Dedifferentiated amniotic fluid mesenchymal stem cell (primary cell): Measurements from ENCODE around the gene B9D1.
A peak's percentile ranks its signal among the peaks of the same experiment; 100 is the strongest.

Experiments
- DNase-seq: peaks from one replicate; pipeline ENCODE4 v3.0.0-alpha.2; 2016; ENCODE audit errors: extremely low spot score

B9D1 gene

GRCh38 chr17:19388791-19389785 lies 26.6 kb upstream of the B9D1 start:
- no peak for DNase-seq

DNA sequence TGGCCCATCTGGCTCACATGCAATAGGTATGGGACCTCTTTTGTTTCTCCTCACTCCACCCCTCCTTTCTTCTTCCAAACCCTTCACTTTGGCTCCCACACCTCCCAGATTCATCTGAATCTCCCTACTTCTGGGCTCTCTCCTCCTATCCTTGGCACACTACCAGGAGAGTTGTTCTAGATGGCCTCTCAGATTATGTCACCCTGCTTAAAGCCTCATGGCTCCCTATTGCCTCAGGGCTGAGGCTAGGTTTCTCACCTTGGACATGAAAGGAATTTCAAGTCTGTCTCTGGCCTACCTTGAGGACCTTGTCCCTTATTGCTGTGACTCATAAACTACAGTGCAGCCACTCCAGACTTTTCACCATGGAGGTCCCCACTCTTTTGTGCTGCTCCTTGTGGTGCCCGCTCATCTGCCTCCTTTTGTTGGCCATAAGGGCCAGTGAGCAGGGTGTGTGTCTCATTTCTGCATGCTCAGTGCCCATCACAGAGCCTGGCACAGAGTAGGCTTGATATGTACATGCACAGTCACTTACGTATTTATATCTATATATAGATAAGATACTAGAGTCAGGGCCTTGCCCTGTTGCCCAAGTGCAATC lies 25.5 kb upstream of the B9D1 start:
- DNase-seq = peak; percentile 57

DNA sequence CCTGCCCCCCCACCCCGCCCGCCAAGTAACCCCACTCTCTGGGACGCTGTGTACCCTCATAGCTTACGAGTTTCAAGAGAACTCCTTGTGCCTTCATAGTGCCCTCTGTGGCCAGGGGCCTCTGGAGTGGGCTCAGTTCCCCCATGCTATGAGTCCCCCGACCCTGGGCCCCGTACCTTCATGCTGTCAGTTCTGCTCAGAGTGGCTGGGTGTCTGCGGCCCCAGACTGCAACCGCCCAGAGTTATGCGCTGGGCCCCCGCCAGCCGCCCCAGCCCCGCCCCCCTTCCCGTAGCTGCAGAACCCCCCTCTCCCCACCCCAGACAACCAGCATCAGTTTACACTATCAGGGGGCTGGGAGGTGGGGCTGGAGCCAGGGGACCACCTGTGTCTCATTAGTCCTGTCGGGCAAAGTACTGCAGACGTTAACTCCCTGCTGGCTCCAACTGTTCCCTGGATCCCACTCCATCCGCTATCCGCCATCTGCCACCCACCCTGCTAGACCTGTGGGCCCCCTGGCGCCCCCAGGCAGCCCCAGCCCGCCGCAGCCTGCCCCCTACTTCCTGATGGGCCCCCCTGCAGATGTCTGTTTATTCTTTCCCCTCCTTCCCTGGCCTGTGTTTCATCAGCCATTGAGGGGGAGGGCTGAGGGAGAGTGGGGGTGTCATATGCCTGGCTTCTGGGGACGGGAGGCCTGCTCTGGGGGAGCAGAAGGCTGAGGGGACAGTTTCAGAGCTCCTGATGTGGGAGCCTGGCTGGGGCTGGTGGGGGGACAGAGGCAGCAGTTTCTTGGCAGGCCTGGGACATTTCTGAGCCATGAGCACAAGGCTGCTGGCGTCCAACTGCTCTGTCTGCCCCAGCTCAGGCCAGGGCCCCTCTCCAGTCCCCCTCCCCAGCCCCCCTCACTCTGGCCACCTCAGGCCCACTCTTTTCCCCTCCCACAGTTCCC lies 24.7 kb upstream of the B9D1 start, which contains the start of gene MFAP4:
Gene MFAP4, minus strand, starts transcription at position 217 of the 947 bp plus-strand sequence. Its CDS starts 35 bp downstream, at position 182.
- DNase-seq = peak; percentile 87

- peak; percentile 52 for DNase-seq
Observed at GRCh38 chr17:19386051-19386929, 23.8 kb upstream of the B9D1 start.

DNA sequence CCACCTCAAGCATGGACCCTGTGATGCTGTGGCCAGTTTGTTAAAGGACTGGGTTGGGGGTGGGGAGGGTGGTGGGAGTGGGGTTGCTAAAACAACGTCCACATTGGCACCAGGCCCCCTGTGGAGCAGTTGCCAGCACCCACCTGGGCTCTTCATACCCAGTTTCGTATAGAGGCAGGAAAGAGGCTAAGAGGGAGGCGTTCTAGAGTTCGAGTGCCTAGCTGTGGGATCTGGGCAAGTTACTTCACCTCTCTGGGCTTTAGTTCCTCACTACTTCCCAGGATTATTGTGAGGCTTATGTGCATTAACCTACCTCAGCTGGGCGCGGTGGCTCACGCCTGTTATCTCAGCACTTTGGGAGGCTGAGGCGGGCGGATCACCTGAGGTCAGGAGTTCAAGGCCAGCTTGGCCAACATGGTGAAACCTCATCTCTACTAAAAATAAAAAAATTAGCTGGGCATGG lies 23.0 kb upstream of the B9D1 start:
- DNase-seq = no peak

DNA sequence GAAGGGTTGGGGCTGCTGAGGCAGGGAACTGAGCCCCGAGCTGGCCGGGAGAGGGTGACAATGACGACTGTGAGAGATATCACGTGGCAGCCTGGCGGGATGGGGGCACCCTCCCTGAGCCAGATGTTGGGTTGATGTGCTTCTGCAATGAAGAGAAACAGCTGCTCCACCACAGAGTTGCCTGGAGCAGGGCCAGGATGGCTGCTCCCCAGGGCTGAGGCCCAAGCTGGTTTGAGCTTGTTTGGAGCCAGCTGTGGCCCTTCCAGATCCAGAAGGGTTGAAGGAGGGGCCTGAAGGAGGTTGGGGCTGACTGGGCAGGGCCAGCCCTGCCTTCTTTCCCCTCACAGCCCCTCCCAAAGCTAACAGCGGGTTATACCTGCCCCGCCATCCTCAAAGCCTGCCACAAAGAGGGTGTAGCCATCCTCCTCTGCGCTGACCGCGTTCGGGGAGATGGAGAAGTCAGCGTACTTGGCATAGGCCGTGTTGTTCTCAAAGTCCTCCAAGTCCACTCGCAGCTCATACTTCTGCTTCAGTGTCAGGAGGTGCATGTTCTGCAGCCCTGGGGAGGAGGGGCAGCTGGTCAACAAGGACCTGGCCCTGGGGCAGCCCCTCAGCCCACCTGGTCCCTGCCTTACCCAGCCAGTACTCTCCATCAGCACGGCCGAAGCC lies 22.3 kb upstream of the B9D1 start:
- peak; percentile 86 for DNase-seq

DNA sequence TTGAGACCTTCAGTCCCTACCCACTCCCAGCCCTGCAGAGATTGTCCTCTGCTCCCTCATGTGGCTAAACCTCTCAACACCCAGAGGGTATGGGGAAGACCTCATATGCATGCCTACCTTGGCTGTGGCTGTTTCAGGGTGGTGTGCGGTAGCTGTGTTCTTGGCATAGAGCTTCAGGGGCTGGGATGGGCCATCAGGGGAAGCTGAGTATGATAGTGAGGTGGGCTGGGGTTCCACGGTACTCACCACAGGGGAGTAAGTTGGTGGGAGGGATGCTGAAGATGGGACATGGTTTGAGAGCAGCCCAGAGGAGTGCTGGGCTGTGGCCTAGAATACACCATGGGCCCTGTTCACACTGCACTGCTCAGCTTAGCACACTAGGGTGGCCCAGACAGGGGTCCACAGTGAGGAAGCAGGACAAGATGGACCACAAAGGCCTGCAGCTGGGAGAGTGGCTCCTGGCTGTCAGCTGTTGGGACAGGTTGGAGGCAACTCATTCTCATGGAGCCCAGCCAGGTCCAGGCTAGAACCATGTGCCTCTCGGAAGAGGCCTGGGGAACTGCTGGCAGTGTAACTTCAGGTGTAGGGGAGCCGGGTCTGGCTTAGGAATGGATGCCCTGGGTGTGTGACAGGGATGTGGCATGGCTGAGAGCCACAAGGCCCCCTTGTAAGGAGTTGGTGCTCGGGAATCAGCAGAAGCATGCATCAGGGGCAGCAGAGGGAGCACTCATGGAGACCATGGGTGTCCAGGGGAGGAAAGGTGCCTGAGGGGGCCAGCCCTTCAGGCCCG lies 21.4 kb upstream of the B9D1 start:
- DNase-seq = no peak

DNA sequence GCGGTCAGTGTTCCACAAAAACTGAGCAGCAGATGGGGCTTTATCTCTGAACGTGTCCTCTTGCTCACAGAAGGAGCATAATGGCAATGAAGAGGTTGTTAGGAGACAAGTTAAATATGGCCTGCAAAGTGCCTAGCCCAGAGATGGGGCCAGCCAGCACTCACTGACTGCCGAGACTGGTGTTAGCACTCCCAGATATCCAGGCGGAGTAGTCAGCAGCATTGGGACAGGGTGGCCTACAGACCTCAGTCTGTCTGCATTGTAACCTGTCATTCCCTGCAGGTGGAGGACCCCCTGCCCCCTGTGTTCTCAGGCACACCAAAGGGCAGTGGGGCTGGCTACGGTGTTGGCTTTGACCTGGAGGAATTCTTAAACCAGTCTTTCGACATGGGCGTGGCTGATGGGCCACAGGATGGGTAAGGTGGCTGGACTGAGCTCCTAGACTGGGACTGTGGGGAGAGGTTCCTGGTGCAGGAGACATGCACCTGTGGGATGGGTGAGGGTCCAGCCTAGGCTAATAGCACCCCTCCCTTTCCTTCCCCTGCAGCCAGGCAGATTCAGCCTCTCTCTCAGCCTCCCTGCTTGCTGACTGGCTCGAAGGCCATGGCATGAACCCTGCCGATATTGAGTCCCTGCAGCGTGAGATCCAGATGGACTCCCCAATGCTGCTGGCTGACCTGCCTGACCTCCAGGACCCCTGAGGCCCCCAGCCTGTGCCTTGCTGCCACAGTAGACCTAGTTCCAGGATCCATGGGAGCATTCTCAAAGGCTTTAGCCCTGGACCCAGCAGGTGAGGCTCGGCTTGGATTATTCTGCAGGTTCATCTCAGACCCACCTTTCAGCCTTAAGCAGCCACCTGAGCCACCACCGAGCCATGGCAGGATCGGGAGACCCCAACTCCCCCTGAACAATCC lies 20.3 kb upstream of the B9D1 start:
- DNase-seq = no peak

GRCh38 chr17:19381741-19382444 lies 19.4 kb upstream of the B9D1 start:
- no peak for DNase-seq

GRCh38 chr17:19381361-19381740 lies 18.8 kb upstream of the B9D1 start:
- no peak for DNase-seq

- DNase-seq = no peak
Observed at GRCh38 chr17:19380481-19381301, 18.2 kb upstream of the B9D1 start.

DNA sequence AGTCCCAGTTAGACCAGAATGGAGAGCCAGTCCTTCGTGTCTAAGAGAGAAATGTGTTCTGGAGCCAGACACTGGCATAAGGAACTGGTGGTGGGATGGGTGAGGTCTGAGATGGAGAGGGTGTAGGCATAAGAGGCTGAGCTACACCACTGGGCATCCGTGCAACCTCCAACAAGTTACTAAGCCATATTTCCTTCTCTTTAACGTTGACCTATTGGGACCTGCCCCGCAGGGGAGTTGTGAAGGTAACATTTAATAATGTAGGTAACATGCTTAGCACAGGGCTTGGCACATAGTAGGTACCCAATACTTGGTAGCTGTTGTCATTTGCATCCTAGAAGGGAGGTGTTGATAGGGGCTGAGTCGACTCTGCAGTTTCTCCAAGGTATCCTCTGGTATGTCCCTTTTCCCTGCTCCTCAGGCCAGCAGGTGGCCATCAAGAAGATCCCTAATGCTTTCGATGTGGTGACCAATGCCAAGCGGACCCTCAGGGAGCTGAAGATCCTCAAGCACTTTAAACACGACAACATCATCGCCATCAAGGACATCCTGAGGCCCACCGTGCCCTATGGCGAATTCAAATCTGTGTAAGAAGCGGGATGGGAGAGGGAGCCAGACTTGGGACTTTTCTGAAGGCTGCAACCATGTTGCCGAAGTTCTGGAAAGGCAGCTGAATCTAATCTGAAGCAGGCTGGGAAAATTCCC lies 17.0 kb upstream of the B9D1 start:
- no peak for DNase-seq

GRCh38 chr17:19378416-19379360 lies 16.2 kb upstream of the B9D1 start, which contains the start of gene MAPK7:
Gene MAPK7 (plus strand): TSS chr17:19378498. CDS start chr17:19378901, 403 bp downstream.
- no peak for DNase-seq

DNA sequence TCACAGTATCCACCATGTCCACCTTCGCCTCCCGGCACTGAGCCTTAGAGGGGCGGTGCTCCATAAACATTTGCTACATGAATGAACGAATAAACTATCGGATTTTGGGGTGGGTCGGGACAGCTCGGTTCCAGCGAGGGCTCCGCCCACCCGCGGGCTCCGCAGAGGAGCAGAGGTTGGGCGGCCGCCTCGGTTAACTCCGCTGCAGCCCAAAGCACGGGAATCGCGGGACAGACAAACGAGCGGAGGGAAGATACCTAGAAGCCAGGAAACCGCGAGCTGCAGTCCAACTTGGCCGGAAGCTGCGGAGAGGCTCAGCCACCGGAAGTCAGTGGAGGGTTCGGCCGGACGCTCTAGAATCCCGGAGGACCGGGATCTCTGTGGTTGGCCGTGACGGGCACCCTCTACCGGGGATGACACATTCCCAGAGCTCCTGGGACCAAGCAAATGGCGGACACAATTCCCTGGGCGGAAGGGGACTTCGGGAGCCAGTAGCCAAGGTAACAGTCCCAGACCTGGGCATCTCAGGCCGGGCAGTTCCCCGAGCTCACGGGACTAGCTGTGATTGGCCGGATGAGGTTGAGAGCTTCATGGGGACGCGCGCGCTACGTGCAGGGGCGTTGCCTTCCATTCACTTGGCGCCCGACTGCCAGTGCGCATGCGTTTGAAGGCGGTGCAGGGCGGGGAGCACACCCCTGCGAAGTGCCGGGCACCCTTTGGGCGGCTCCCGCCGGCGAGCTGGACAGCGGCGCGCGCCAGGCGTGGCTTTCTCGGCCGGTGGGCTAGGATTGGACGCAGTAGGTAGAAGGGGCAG lies 15.3 kb upstream of the B9D1 start:
- DNase-seq = peak; percentile 98
